PC-9 (cell line): ENCODE results near the gene OS9.

Source experiments
- CTCF ChIP-seq: fragments of 200-600 bp; sonication (generic); conservative IDR thresholded peaks from 2 replicates; pipeline ENCODE4 v1.6.1; 2017; ENCODE audit warnings: mixed run types, antibody characterized with exemption, mild to moderate bottlenecking, moderate library complexity
- EZH2 ChIP-seq: fragments of 200-600 bp; sonication (generic); IDR thresholded peaks from 2 replicates; pipeline ENCODE4 v1.8.0; 2017; ENCODE audit warnings: antibody characterized with exemption, low read depth

DNA sequence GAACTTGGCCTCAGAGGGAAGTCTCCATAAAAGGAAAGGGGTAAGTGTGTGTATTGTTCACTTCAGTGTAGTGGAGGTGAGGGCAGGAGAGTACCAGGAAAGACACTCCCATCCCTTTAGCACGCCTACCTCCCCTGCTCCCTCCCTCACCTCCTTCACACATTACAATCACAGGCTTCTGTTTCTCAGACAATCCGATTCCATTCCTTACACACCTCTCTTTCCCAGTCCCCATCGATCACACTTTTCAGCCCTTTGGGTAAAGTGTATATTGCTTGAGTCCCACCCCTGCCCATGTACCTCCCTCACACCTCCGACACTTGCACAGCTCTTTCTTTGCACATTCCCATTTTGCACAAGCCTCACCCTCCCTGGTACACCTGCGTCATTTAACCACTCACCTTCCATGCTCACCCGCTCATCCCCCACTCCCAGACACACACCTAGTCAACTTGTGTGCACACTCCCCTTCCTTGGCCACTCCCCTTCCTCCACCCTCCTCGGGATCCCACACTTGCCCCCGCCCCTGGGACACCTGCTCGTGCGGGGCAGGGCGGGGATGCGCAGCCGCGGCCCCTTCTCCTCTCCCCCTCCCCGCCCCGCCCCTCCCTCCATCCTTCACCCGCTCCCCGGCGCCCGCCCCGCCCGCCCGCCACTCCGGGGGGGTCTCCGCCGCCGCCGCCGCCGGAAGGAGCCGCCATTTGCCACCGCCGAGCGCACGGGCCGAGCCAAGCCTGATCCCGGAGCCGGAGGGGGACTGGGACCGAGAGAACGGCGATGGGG lies 60.7 kb downstream of the OS9 start, which contains the start of gene MARCHF9:
- TF ChIP-seq CTCF: no peak
- TF ChIP-seq EZH2: no peak
